Islet of Langerhans (tissue), 1 donor: Measurements from ENCODE around the gene POLE3.
"Not testable (repeated sequence)": the region's sequence is repeated elsewhere in the genome, so short reads cannot be mapped to it uniquely, and the experiment has no call there.

Source experiments
- FAIRE-seq: peaks from one replicate; lab custom pipeline; 2011; peaks lifted over from hg19 to GRCh38; lab: Jason Lieb, UNC

POLE3 gene

DNA sequence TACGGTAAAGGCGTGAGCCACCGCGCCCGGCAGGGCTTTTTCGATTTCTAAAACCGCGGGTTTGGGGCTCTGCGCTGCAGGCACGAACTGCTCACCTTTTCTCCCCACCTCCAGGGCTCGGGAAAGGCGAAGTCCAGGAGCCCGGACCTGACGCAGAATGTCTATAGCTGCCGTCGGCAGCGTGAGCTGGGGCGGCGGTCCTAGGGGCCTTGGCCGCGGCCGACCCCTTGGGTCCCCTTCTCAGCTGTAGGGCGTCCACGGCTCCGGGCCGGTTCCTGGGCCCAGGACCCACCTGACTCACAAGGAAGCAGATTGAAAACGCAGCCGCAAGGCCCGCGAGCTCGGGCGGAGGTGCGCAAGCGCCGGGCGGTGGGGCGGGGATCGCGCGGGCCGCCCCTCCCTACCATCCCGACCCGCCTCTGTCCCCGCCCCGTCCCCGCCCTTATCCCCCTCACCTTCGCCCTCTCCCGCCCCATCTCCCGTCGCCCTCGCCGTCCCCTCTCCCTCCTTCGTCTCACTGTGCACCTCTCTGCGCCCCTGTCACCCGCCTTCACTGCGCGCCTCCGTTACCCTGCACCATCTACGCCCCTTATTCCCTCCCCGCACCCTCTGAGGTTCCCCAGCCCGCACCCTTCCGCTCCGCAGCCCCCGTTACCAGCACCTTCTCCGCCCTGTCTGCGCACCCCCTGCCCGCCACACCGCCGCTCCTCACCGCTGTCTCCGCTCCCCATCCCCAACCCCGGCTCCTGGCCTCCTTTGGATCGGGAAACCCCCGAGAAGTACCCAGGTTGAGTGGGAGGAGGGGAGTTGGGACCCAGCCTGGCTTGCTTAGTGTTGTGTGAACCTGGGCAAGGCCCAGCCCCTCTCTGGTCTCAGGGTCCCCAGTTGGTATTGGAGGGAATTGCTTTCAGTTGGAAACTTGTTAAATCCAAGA is 33.6 kb downstream of the POLE3 start, which contains the start of gene HDHD3:
HDHD3 (minus strand) TSS at position 353 of the 934 bp plus-strand sequence. CDS start 2,632 bp downstream, outside the sequence.
- FAIRE-seq, result no peak

DNA sequence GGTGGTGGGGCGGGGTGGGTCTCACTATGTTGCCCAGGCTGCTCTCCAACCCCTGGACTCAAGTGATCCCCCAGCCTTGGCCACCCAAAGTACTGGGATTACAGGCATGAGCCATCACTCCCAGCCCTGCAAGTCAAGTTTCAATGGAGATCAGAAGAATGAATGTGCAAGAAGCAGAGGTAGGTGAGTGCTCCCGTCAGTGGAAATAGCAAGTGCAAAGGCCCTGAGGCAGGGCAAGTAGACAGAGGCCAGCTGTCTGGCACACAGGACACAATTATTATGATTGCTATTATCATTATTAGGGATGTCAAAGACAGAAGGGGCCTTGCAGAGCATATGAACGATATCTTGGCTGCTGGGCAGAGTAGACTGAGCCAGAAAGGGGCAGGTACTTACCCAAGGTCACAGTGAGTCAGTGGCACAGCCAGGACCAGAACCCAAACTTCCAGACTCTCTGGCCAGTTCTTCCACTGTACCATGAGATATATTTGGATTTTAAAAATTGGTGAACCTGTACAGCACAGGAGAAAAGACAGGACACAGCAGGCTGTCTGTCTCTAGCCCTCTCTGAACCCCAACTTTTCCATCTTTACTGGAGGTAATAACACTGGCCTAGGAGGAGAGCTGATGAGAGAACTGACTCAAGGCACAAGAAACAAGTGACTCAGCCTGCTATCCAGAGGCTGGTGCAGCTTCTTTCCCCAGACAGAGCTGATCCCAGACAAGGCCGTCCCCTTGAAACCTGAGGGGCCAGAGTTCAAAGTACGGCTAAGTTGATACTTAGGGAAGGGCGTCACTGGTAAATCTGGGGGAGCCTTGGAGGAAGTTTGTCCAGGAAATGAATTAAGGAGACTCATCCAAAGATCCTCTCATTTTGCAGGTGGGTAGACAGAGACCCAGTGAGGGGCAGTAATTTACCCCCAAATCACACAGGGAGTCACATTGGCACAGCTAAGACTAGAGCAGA is 35.1 kb downstream of the POLE3 start:
- no peak for FAIRE-seq

DNA sequence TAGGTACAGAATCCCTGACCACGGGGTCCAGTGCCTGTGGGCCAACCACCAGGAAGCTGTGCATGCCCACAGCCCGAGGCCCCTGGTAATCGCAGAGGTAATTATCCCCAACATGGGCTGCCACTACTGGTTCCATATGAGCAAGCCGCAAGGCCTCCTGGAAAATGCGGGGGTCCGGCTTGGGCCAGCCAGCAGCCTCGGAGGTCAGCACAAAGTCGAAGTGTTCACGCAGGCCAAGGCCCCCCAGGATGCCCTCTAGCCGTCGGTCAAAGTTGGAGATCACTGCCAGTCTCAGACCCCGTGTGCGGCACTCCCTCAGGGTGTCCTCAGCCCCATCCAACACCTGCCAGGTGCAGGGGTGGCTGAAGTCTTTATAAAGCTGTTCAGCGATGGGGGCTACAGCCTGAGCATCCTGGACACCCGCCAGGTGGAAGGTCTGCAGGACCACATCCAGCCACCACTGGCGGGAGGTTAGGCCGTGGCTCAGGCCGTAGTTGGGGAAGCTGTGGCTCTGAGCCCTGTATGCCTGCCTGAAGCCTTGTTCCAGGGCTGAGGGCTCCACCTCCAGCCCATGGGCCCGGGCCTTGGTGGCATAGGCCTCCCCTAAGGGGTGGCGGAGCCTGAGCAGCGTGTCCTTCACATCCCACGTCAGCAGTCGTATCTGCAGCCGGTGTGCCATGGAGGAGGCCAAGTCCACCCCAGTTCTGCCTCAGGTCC is 36.6 kb downstream of the POLE3 start:
- no peak for FAIRE-seq

DNA sequence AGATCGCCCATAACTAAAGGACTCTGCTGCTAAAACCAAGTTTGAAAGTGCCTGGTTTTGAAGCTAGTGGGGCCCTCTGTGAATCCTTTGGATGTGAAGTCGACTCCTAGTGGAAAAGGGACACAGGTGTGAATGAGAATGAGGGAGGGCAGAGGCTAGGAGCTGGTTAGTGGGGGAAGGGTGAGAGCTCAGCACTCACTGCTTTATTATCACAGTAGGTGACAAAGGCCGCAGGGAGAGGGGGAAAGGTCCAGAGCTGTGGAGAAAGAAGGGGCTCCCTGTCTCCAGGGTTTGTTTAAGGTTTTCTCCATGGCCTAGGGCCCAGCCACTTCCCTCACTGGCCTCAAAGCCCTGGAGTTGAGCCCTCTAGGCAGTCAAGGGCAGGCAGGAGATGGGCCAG is 37.2 kb downstream of the POLE3 start:
- FAIRE-seq, result no peak

DNA sequence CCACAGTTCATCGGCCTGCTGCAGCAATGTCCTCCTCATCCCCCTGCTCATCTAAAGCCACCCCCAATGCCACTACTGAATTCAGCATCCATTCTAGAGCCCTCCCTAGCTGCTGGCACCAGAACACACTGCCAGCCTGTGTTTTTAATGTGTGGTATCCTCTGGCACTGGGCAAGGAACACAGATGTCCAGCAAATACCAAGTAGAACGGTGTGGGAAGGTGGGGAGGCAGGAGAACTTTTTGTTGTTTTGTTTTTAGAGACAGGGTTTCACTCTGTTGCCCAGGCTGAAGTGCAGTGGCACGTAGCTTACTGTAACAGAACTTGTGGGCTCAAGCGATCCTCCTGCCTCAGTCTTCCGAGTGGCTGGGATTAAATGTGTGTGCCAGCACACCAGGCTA is 38.4 kb downstream of the POLE3 start:
- FAIRE-seq, result no peak

DNA sequence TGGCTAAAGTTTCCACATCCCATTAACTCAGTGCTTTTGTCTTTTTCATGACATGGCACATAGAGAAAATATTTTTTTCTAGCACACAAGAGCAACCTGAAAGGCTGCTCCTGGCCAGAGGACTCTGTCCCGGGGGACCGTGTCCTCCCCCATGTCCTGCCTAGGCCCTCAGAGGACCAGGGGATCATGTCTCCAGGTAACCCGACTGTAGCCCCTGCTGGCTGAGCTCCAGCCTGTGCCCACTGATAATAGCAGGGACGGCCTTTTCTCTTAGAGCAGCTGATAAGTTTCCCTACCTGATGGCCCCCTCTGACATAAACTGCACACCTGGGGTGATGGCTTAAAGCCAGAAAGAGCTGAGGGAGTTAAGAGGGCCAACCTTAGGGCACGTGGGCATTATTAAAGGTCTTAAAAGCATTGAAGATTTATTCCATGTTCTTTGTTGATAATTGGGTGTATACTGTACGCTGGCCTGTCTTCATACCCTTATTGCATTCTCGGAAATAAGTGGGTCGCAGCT is 39.6 kb downstream of the POLE3 start:
- FAIRE-seq, result no peak

DNA sequence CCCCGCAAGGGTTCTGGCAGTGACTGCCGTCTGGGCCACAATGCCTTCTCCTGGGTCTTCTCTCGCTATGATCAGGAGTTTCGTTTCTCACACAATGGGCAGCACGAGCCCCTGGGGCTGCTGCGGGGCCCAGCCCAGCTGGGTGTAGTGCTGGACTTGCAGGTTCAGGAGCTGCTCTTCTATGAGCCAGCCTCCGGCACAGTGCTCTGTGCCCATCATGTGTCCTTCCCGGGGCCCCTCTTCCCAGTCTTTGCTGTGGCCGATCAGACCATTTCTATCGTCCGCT is 40.7 kb downstream of the POLE3 start:
- FAIRE-seq, result no peak

DNA sequence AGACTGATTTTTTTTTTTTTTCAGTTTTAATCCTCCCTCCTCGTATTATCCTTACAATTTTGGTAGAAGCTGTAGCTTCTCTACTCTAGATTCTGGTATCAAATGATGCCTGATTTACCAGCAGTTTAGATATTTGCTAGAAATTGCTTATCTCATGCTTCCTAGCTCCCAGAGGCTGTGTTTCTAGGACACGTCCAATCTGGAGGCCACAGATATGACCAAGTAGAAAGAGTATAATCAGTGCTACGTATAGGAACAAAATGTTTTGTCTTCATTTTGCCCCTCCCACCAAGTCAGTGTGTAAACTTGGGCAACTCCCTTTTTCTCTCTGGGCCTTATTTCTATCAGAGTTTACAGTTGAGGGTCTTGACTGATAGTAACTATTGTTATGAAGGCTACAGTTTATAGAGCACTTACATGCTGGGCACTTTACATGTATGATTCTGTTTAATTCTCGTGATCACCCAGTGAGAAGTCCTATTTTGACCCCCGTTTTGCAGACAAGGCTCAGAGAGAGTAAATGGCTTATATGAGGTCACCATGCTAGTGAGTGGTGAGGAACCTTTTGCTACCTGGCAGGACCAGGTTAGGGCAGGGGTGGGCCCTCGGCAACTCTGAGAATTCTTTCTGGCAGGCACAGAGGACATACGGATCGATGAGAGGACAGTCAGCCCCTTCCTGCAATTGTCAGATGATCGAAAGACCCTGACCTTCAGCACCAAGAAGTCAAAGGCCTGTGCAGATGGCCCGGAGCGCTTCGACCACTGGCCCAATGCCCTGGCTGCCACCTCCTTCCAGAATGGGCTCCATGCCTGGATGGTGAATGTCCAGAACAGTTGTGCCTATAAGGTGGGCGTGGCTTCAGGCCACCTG is 41.3 kb downstream of the POLE3 start:
- FAIRE-seq, result no peak

DNA sequence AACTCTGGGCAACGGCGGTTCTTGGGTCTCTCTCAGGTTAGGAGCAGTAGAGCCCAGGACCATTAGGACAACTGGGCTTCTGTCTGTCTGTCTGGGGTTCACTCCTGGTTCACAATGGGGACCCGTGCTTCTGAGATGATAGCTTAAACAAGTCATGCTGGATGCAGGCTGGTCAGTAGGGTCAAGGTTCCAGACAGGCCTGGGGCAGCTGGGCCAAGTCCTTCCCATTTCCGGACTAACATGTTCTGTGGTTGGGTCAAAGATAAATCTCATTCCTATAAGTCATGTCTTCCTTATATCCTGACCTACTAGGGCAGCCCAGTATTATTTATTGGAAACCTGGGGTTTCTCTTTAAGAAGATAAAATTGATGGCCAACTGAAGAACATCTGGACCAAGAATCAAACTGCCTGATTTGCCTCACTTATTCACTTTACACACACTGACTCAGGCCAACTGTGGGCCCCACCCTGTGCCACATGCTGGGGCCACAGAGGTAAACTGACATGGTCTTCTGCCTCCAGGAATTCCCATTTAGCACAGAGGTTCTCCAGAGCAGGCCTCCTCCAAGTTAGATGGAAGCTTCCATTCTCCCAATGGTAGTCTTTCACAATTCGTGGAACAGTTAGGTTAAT is 42.0 kb downstream of the POLE3 start:
- no peak for FAIRE-seq

DNA sequence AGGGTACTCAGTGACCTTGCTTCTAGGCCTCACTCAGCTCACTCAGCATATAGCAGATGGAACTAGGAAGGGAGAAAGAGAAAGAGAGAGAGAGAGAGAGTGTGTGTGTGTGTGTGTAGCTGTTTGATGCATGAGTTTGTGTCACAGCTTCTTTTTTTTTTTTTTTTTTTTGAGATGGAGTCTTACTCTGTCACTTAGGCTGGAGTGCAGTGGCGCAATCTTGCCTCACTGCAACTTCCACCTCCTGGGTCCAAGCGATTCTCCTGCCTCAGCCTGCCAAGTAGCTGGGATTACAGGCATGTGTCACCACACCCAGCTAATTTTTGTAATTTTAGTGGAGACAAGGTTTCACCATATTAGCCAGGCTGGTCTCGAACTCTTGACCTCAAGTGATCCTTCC is 44.8 kb downstream of the POLE3 start:
- FAIRE-seq, result not testable (repeated sequence)

DNA sequence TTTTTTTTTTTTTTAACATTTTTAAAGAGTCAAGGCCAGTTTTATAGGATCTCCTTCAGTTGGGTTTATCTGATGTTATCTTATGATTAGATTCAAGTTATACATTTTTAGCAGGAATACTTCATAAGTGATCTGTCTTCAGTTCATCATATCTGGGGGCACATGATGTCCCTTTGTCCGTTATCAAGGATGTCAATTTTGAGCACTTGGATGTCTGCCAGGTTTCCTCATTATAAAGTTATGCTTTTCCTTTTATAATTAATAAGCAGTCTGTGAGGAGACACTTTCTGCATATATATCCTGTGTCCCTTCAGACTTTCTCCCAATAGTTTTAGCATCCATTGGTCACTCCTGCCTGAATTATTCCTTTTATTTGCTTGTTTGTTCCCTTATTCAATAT is 45.5 kb downstream of the POLE3 start:
- FAIRE-seq, result no peak

DNA sequence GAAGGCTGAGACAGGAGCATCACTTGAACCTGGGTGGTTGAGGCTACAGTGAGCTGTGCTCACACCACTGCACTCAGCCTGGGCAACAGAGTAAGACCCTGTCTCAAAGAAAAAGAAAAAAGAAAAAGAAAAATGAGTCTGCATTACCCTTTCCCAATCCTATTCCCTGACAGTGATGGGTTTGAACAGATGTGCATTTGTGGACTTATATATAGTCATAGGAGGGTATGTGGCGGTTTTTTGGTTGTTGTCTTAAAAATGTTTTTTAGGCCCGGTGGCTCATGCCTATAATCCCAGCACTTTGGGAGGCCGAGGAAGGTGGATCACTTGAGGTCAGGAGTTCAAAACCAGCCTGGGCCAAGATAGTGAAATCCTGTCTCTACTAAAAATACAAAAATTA is 47.1 kb downstream of the POLE3 start:
- FAIRE-seq, result no peak

DNA sequence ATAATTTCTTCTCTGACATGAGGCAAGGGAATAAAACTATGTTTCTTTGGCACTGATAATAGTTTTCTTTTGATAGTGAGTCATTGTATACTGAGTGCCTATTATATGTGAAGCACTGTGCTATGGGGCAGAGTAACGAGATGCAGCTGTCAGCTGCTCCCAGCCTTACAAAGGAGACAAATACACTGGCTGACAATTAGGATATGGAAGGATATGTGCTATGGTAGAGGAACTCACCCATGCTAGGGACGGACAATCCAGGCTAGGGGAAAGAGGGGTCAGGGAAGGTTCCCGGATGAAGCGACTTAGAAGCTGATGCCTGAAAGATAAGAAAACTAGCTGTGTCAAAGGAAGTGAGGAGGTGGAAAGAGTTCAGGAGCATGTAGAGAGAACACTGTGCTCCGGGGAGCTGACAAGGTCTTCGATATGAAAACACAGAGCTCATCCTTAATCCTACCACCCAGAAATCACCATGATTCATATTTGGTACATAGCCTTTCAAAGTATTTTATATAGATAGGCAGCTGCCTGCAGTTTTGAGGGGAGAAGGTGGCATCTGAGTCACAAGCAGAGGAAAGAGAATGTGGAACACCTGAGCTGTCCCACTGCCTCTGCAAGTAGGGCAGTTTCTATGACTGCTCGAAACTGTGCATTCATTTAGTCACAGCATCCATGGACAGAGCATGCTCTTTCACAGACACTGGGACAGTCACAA is 49.0 kb downstream of the POLE3 start:
- no peak for FAIRE-seq

DNA sequence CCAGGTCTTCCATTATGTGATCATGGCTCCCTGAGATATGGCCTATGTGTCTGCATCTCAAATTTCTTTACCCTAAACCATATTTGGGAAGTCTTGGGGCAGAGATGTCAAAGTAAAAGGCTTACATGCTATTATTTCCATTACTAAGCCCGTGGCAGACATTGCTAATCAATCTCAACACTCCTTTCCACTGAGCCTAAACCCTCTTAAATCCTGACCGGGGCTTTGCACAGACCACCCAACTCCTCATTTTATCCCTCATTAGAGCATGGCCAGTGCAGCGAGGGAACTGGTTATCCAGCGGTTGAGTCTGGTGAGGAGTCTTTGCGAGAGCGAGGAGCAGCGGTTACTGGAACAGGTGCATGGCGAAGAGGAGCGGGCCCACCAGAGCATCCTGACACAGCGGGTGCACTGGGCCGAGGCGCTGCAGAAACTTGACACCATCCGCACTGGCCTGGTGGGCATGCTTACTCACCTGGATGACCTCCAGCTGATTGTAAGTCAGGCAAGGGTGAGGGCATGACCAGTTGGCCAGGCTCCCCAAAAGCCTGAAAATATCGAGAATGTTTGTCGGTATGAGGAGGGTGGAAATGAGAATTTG is 50.1 kb downstream of the POLE3 start:
- FAIRE-seq, result no peak

DNA sequence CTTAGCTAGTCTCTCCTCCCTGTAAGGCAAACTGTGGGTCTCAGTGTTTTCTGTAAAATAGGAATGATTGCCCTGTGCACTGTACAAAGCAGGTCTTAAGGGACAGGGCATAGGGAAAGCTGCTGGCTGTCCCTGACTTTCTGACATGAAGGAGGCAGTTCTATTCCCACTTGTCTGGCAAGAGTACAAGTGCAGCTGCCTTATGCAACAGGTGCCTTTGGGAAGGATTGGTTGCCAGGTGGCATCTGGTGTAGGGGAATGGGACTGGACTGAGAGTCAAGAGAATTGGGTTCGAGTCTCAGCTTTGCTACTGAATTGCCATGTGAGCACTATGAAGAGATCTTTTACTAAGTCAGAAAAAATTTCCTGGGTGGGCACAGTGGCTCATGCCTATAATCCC is 51.1 kb downstream of the POLE3 start:
- FAIRE-seq, result no peak
